Cardiac atrium fibroblast (primary cell): Measurements from ENCODE around the gene ADAMTSL2. TPM values are rescaled to one million over a fixed set of nuclear protein-coding genes. Genes with fewer than 3 reads are reported as not detected.

Experiments used
- total RNA-seq: library from RNA; depleted of rRNA; stranded (reverse); fragments of >200 nt; gene quantifications from 2 replicates; pipeline ENCODE4 v1.2.3, GENCODE V29; 2015

ADAMTSL2 gene
- total RNA-seq: 52.5 and 53.6 TPM in 2 replicates

DNA sequence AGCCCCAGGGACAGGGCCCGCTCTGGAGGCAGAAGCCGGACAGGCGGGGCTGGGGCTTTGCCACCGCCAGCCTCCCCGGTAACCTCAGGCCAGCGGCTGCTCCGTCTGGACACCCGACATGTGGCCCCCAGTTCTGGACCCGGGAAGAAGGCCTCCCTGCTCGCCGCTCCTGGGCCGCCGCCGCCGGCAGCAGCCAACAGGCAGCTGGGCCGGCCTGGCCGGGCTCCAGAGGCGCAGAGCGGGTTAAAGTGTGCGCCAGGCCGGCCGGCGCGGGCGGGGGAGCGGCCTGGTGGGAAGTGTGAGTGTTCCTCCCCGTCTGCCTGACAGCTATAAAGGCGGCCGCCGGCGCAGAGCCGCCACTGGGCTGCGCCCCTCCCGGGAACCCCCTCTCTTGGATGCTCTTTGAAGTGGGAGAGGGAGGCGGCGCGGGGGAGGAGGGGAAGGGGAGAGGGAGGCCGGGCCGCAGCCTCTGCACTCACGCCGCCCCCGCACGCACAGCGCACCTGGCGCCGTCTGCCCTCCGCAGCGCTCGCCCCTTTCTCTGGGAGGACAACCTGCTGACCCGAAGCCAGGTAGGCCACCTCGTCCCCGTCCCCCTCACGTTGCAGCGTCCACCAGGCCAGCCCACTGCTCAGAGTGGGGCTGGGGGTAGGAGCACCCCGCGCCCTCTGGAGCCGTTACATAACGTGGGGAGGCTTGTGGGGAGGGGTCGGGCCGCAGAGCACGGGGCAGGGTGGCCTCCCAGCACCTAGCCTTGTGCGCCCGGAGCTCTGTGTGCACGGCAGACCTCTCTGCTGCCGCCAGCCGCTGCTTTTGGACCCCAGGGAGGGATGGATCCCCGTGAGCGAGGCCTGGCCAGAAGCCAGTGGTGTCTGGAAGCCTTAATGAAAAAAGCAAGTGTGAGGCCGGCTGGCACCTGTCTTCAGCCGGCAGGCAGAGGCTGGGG, at the start of gene ADAMTSL2:
Gene ADAMTSL2, plus strand, starts transcription at position 359 of the 946 bp plus-strand sequence. CDS start 2,009 bp downstream, outside the sequence.

DNA sequence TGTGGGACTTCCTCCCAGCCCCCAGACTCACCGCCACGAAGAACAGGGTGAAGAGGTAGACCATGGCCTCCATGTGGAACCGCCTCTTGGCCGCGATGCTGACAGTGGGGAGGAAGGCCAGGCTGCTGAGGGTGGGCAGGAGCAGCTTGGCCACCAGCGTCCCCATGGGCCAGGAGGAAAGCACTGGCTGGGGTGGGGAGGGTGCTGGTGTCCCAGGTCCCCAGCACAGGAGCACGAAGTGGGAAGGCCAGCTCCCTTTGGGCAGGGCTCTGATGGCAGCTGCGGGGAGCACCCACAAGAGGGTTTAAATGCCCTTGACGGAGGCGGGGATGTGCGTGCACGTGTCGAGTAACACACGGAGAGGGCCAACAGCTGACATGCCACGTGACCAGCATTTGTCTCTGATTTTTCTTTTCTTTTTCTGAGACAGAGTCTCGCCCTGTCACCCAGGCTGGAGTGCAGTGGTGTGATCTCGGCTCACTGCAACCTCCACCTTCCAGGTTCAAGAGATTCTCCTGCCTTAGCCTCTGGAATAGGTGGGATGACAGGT, 9.8 kb upstream of the ADAMTSL2 start, which contains the start of gene MYMK:
Gene MYMK, minus strand, starts transcription at position 281 of the 550 bp plus-strand sequence. Its CDS starts 115 bp downstream, at position 166.

DNA sequence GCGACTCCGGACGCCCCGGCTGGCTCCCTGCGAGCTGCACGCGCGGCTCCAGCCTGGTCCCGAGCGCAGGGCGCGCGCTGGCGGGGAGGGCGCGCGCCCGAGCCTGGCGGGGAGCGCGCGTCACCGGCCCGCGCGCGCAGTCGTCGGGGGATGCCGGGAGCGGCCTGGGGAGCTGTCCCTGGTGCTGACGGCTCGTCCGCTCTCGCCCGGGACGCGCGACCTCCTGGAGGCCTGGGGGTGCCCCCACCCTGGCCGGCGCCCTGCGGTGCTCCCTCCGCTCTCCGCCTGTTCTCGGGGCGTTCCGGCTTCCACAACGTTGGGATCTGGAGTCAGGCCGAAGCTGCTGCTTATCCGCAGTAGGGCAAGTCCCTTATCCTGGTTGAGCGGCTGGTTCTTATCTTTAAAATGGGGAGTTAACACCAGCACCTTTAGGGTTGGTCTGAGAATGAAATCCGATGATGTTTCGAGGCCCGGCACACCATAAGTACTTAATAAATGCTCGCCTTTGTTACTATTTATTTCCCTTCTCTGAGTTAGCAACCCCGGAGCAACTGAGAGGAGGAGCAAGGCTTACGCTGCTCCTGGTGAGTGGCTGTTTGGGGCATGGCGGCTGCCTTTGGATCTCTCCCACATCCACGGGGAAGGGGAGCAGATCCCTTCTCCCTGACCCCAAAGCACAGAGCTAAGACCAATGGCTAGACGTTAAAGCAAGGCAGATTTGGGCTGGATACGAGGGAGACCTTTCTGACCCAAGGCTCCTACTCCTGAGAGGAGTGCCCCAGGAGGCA, 75.0 kb downstream of the ADAMTSL2 start, which contains the start of gene FAM163B:
Gene FAM163B, minus strand, starts transcription at position 79 of the 788 bp plus-strand sequence. CDS start 29,166 bp downstream, outside the sequence.

Other genes starting within 250 kb of the ADAMTSL2 start
- gene SURF6, start 198.5 kb upstream of the ADAMTSL2 start, total RNA-seq: 14.3 and 23.1 TPM in 2 replicates
- 20.7 and 30.9 TPM in 2 replicates for gene MED22, start 186.6 kb upstream of the ADAMTSL2 start, total RNA-seq
- gene RPL7A, start 186.5 kb upstream of the ADAMTSL2 start, total RNA-seq: 2,808 and 3,173 TPM in 2 replicates
- gene SURF1, start 178.2 kb upstream of the ADAMTSL2 start, total RNA-seq: 24.5 and 26.9 TPM in 2 replicates
- 8.7 and 27.4 TPM in 2 replicates for gene SURF2, start 178.2 kb upstream of the ADAMTSL2 start, total RNA-seq
- 391 and 461 TPM in 2 replicates for gene SURF4, start 158.6 kb upstream of the ADAMTSL2 start, total RNA-seq
- not detected in 2 replicates for gene STKLD1, start 158.3 kb upstream of the ADAMTSL2 start, total RNA-seq
- 17.9 and 25.1 TPM in 2 replicates for gene REXO4, start 116.7 kb upstream of the ADAMTSL2 start, total RNA-seq
- gene ADAMTS13, start 112.3 kb upstream of the ADAMTSL2 start, total RNA-seq: 1.4 and 1.5 TPM in 2 replicates
- 4.2 and 9.9 TPM in 2 replicates for gene CACFD1, start 74.7 kb upstream of the ADAMTSL2 start, total RNA-seq
- gene SLC2A6, start 55.6 kb upstream of the ADAMTSL2 start, total RNA-seq: 50.4 and 66.9 TPM in 2 replicates
- not detected in 2 replicates for gene MYMK, start 9.7 kb upstream of the ADAMTSL2 start, total RNA-seq
- gene FAM163B, start 74.7 kb downstream of the ADAMTSL2 start, total RNA-seq: 4.4 and 4.5 TPM in 2 replicates
- gene DBH, start 101.7 kb downstream of the ADAMTSL2 start, total RNA-seq: not detected in 2 replicates
- gene SARDH, start 203.6 kb downstream of the ADAMTSL2 start, total RNA-seq: 17.9 and 25.9 TPM in 2 replicates